HepG2 (cell line): ENCODE measurements around the gene FER1L5. TPM values are rescaled to one million over a fixed set of nuclear protein-coding genes. Genes with fewer than 3 reads are reported as not detected.
A peak's percentile ranks its signal among the peaks of the same experiment; 100 is the strongest.

Source experiments
- CBX2 ChIP-seq, 2 experiments: fragments of 200-600 bp in 1 of 2; sonication (generic); formaldehyde crosslinking in 1 of 2; IDR thresholded peaks; 2 replicates each; pipeline versions ENCODE4 v1.7.0 to v1.8.1; 2018 to 2022; ENCODE audit warnings: low read depth in 2 of 2, low read length in 1 of 2, mild to moderate bottlenecking in 1 of 2, missing genetic modification reagents in 1 of 2
- DPF2 ChIP-seq: sonication (generic); formaldehyde crosslinking; IDR thresholded peaks from 2 replicates; pipeline ENCODE4 v1.4.0; 2020; ENCODE audit warnings: mild to moderate bottlenecking, low read depth, missing genetic modification reagents, borderline replicate concordance
- FOXA3 ChIP-seq: IDR thresholded peaks from 2 replicates; pipeline ENCODE4 v1.6.1; 2016; ENCODE audit warnings: missing genetic modification reagents, missing compliant biosample characterization
- FOXP1 ChIP-seq, 2 experiments: fragments of 450-650 bp in 1 of 2; IDR thresholded peaks; 2 replicates each; pipeline ENCODE4 v1.6.1; 2017 to 2018; ENCODE audit warnings: antibody characterized with exemption in 1 of 2
- GATAD2A ChIP-seq: IDR thresholded peaks from 2 replicates; pipeline ENCODE4 v1.6.1; 2016
- IRX3 ChIP-seq: sonication (generic); formaldehyde crosslinking; IDR thresholded peaks from 2 replicates; pipeline ENCODE4 v1.8.1; 2023; ENCODE audit warnings: mild to moderate bottlenecking, low read depth, missing genetic modification reagents, borderline replicate concordance
- KAT7 ChIP-seq: IDR thresholded peaks from 2 replicates; pipeline ENCODE4 v1.6.1; 2018; ENCODE audit warnings: borderline replicate concordance, missing compliant biosample characterization
- KDM4B ChIP-seq: sonication (generic); formaldehyde crosslinking; IDR thresholded peaks from 2 replicates; pipeline ENCODE4 v1.4.0; 2020; ENCODE audit warnings: missing genetic modification reagents
- KMT2B ChIP-seq: IDR thresholded peaks from 2 replicates; pipeline ENCODE4 v1.6.1; 2016; ENCODE audit warnings: missing genetic modification reagents, missing compliant biosample characterization
- MXD4 ChIP-seq: IDR thresholded peaks from 2 replicates; pipeline ENCODE4 v1.6.1; 2016; ENCODE audit warnings: mild to moderate bottlenecking, missing biosample characterization, missing genetic modification reagents
- NR2F6 ChIP-seq, 2 experiments: IDR thresholded peaks; 2 replicates each; pipeline ENCODE4 v1.6.1; 2016; ENCODE audit warnings: antibody characterized with exemption in 1 of 2, mild to moderate bottlenecking in 1 of 2
- SMAD9 ChIP-seq: sonication (generic); formaldehyde crosslinking; IDR thresholded peaks from 2 replicates; pipeline ENCODE4 v1.5.1; 2020; ENCODE audit warnings: mild to moderate bottlenecking, missing genetic modification reagents
- TAF1 ChIP-seq: sonication (generic); formaldehyde crosslinking; IDR thresholded peaks from 2 replicates; pipeline ENCODE4 v1.4.0; 2020; ENCODE audit warnings: missing genetic modification reagents
- TEAD3 ChIP-seq: optimal IDR thresholded peaks from 2 replicates; pipeline ENCODE3; 2016; ENCODE audit warnings: borderline replicate concordance
- TFDP1 ChIP-seq: IDR thresholded peaks from 2 replicates; pipeline ENCODE4 v1.6.1; 2016; ENCODE audit warnings: missing compliant biosample characterization, missing genetic modification reagents, borderline replicate concordance
- TGIF2 ChIP-seq: IDR thresholded peaks from 2 replicates; pipeline ENCODE4 v1.6.1; 2016; ENCODE audit warnings: control low read depth, missing compliant biosample characterization
- ZBTB21 ChIP-seq: sonication (generic); formaldehyde crosslinking; IDR thresholded peaks from 2 replicates; pipeline ENCODE4 v1.4.0; 2020; ENCODE audit warnings: missing genetic modification reagents
- ZBTB25 ChIP-seq: IDR thresholded peaks from 2 replicates; pipeline ENCODE4 v1.6.1; 2018; ENCODE audit warnings: missing genetic modification reagents
- ZNF460 ChIP-seq: sonication (generic); formaldehyde crosslinking; IDR thresholded peaks from 2 replicates; pipeline ENCODE4 v1.5.1; 2020; ENCODE audit warnings: missing genetic modification reagents, mild to moderate bottlenecking, borderline replicate concordance
- ZNF652 ChIP-seq: IDR thresholded peaks from 2 replicates; pipeline ENCODE4 v1.6.1; 2016; ENCODE audit warnings: low read depth, borderline replicate concordance
- ZNF761 ChIP-seq: sonication (generic); formaldehyde crosslinking; conservative IDR thresholded peaks from 2 replicates; pipeline ENCODE4 v1.4.0; 2020; ENCODE audit warnings: mild to moderate bottlenecking, missing genetic modification reagents
- ZNF83 ChIP-seq: sonication (generic); formaldehyde crosslinking; IDR thresholded peaks from 2 replicates; pipeline ENCODE4 v1.4.0; 2020; ENCODE audit warnings: missing genetic modification reagents, mild to moderate bottlenecking, borderline replicate concordance
- polyA plus RNA-seq, 8 experiments: library from polyadenylated mRNA; depleted of rRNA in 3 of 8; stranded (reverse) in 7 of 8; unstranded in 1 of 8; fragments of >200 nt; fragmentation: Illumina TruSeq in 4 of 8; extraction: Trizol in 4 of 8; gene quantifications; 2 replicates each; pipeline versions ENCODE4 v1.2.1 to v1.2.3, GENCODE V29; 2011 to 2016; ENCODE audit warnings: low read depth in 4 of 8, missing spikeins in 1 of 8, mixed read lengths in 1 of 8; ENCODE audit not compliant: insufficient read depth in 1 of 8
- total RNA-seq, 5 experiments: library from RNA; depleted of rRNA; stranded (reverse); fragments of >200 nt; fragmentation: Illumina TruSeq; extraction: Trizol; gene quantifications; 2 replicates each; pipeline ENCODE4 v1.2.3, GENCODE V29; 2016; ENCODE audit warnings: low read depth in 1 of 5
- TF ChIP-seq, protein P1 (sequence below): sonication (generic); formaldehyde crosslinking; IDR thresholded peaks from 2 replicates; pipeline ENCODE4 v1.4.0; 2020; ENCODE audit warnings: mild to moderate bottlenecking, missing genetic modification reagents
- TF ChIP-seq, protein P2 (sequence below): sonication (generic); formaldehyde crosslinking; IDR thresholded peaks from 2 replicates; pipeline ENCODE4 v1.5.1; 2020; ENCODE audit warnings: missing genetic modification reagents, mild to moderate bottlenecking, borderline replicate concordance

The FER1L5 gene
- total and polyA plus RNA-seq, 2 of the 13 experiments (the other 11 are each of a cell fraction or from before 2014, with no cell fraction given): 0.02 to 0.08 TPM

- peak; percentile 68; the same call in 1 of the 2 replicates for TF ChIP-seq KAT7
- no peak for TF ChIP-seq TFDP1 (CRISPR knock-in tag)
- peak; percentile 56; the same call in 1 of the 2 replicates for TF ChIP-seq ZBTB25 (CRISPR knock-in tag)
- peak; percentile 59; the same call in 1 of the 2 replicates for TF ChIP-seq ZNF652 (CRISPR knock-in tag)
- TF ChIP-seq FOXA3: peak; percentile 88
- 0 out of 2 replicates have a peak, but pooled peaks have one; percentile 26 for TF ChIP-seq KMT2B
- TF ChIP-seq KDM4B (CRISPR knock-in tag): 0 out of 2 replicates have a peak, but pooled peaks have one; percentile 49
- 0 out of 2 replicates have a peak, but pooled peaks have one; percentile 52 for TF ChIP-seq FOXP1 (IDR thresholded peaks at IDR 0.05)
- TF ChIP-seq FOXP1 (CRISPR knock-in tag; IDR thresholded peaks at IDR 0.05): peak; percentile 83
- no peak for TF ChIP-seq IRX3 (CRISPR knock-in tag)
- no peak for TF ChIP-seq ZNF761 (CRISPR knock-in tag)
- no peak for TF ChIP-seq SMAD9 (CRISPR knock-in tag)
- no peak for TF ChIP-seq DPF2
- TF ChIP-seq TGIF2: no peak
- TF ChIP-seq MXD4 (CRISPR knock-in tag): no peak
- TF ChIP-seq ZBTB21: peak; percentile 46; the same call in 1 of the 2 replicates
- TF ChIP-seq GATAD2A (CRISPR knock-in tag): peak; percentile 85
- TF ChIP-seq TEAD3 (CRISPR knock-in tag): peak; percentile 38
- TF ChIP-seq, protein P1, sequence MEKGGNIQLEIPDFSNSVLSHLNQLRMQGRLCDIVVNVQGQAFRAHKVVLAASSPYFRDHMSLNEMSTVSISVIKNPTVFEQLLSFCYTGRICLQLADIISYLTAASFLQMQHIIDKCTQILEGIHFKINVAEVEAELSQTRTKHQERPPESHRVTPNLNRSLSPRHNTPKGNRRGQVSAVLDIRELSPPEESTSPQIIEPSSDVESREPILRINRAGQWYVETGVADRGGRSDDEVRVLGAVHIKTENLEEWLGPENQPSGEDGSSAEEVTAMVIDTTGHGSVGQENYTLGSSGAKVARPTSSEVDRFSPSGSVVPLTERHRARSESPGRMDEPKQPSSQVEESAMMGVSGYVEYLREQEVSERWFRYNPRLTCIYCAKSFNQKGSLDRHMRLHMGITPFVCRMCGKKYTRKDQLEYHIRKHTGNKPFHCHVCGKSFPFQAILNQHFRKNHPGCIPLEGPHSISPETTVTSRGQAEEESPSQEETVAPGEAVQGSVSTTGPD (CRISPR knock-in tag): no peak
- no peak for TF ChIP-seq NR2F6 (IDR thresholded peaks at IDR 0.05)
- peak; percentile 25; the same call in 1 of the 2 replicates for TF ChIP-seq NR2F6 (CRISPR knock-in tag; IDR thresholded peaks at IDR 0.05)
- no peak for TF ChIP-seq TAF1 (CRISPR knock-in tag)
- TF ChIP-seq, protein P2, sequence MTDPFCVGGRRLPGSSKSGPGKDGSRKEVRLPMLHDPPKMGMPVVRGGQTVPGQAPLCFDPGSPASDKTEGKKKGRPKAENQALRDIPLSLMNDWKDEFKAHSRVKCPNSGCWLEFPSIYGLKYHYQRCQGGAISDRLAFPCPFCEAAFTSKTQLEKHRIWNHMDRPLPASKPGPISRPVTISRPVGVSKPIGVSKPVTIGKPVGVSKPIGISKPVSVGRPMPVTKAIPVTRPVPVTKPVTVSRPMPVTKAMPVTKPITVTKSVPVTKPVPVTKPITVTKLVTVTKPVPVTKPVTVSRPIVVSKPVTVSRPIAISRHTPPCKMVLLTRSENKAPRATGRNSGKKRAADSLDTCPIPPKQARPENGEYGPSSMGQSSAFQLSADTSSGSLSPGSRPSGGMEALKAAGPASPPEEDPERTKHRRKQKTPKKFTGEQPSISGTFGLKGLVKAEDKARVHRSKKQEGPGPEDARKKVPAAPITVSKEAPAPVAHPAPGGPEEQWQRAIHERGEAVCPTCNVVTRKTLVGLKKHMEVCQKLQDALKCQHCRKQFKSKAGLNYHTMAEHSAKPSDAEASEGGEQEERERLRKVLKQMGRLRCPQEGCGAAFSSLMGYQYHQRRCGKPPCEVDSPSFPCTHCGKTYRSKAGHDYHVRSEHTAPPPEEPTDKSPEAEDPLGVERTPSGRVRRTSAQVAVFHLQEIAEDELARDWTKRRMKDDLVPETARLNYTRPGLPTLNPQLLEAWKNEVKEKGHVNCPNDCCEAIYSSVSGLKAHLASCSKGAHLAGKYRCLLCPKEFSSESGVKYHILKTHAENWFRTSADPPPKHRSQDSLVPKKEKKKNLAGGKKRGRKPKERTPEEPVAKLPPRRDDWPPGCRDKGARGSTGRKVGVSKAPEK (CRISPR knock-in tag): no peak
- TF ChIP-seq ZNF460 (CRISPR knock-in tag): no peak
- no peak for TF ChIP-seq CBX2 (IDR thresholded peaks at IDR 0.05; ENCODE audit: low read depth, low read length)
- TF ChIP-seq CBX2 (CRISPR knock-in tag; IDR thresholded peaks at IDR 0.05; ENCODE audit: low read depth): no peak
- TF ChIP-seq ZNF83 (CRISPR knock-in tag): no peak
Observed at GRCh38 chr2:96715658-96716057, 73.1 kb downstream of the FER1L5 start (continued).
